ENCODE measurements around the gene IL11.
"Not testable (repeated sequence)": the region's sequence is repeated elsewhere in the genome, so short reads cannot be mapped to it uniquely, and the experiment has no call there.

Gene IL11

DNA sequence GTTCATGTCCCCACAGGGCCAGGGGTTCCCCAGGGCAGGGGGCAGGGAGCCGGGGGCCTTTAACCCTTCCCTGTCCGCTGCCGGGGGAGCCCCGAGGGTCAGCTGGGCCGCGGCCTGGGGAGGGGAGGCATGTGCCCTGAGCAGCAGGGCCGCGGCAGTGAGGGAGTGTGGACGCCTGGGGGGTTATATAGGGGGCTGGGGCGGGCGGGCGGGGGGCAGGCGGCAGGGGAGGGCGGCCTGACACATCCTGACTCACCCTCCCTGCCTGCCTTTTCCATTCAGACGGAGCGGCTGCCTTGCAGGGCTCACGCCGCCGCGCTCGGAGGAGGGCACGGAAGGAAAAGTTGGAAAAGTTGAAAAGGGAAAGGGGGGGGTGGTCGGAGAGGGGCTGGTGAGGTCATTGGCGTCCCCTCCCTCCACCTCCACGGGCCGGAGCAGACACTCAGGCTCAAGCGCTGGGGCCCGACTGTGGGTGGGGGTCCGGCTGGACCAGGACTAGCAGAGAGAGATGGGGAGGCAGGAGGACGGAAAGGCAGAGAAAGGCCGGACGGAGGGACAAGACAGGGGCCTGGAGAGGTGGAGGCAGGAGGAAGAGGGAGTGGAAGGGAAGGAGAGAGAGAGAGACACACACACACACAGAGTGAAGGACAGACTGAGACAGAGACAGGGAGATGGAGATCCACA is at the start of gene IL11:
Gene IL11 (minus strand): TSS at position 159 of the 684 bp plus-strand sequence. CDS start 153 bp downstream, at position 6.
- DNase-seq (ENCODE audit: low read depth) = peak; percentile 51

GRCh38 chr19:55419624-55420236 is 49.5 kb upstream of the IL11 start:
- DNase-seq (ENCODE audit: low read depth) = no peak

DNA sequence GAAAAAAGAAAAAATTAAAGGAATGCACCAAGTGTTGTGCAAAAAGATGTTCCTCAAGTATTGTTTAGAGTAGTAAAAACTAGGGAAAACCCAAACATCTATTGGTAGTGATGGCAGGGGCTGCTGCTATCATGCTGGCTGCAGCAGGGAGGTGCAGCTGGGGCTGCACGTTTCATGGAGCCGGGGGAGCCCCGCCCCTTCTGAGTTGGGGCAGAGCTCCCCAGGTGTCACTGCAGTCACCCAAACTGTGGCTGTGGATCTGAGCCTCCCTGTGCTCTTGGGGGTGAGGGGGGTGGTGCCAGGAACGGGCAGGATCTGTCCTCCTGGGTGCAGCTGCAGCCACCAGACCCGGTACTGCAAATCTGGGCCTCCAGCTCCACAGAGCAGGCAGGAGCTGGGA is 48.8 kb upstream of the IL11 start:
- DNase-seq (ENCODE audit: low read depth) = no peak

GRCh38 chr19:55418185-55418584 is 47.9 kb upstream of the IL11 start:
- DNase-seq (ENCODE audit: low read depth) = peak; percentile 79

DNA sequence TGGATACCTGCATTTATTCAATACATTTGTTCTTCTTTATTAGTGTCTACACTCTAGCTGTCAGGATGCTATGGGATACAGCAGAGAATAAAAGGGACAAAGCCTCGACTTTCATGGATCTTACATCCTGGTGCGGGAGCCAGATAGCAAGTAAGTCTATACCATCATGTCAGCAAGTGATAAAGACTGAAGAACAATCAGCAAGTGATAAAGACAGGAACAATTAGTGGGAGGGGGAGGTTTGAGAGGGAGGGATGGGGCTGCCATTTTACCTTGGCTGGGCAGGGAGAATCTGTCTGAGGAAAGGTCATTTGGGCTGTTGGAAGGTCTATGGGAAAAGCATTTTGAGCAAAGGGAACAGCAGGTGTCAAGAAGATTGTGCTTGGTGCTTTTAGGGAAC is 39.9 kb upstream of the IL11 start:
- no peak for DNase-seq (ENCODE audit: low read depth)

- DNase-seq (ENCODE audit: low read depth) = not testable (repeated sequence)
These were observed 38.9 kb upstream of the IL11 start for GRCh38 chr19:55409179-55409578.

DNA sequence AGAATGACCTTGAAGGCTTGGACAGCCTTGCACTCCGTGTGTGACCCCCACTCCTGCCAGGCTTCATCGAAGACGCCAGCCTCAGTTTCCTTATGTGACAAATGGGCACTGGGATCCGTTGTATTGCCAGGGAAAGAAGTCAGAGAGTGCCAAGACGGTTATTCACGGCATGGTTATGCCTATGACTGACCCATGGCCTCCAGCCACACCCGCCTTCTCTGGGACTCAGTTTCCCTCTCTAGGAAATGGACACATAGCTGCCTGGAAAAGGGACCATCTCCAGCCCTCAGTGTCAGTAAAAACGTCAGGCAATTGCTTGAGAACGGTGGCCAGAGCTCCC is 38.2 kb upstream of the IL11 start:
- DNase-seq (ENCODE audit: low read depth) = no peak

- peak; percentile 100 for DNase-seq (ENCODE audit: low read depth)
These were observed 37.7 kb upstream of the IL11 start for GRCh38 chr19:55407800-55408532.

DNA sequence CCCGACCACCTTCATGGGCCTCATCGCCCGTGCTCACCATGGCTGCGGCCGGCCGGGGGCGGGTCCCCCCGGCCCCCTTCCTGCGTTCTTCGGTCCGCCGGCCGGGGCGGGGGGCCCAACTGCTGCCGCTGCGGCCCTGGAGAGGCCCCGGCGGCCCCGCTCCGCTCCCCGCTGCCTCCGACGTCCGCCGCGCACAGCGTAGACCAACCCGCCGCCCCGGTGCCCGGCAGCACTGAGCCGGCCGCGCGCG is 37.2 kb upstream of the IL11 start, which contains the start of gene UBE2S:
Gene UBE2S (minus strand): TSS at position 239 of the 250 bp plus-strand sequence. CDS start 199 bp downstream, at position 40.
- not testable (repeated sequence) for DNase-seq (ENCODE audit: low read depth)

- DNase-seq (ENCODE audit: low read depth) = peak; percentile 33
These were observed 36.7 kb upstream of the IL11 start for GRCh38 chr19:55406826-55407549.

DNA sequence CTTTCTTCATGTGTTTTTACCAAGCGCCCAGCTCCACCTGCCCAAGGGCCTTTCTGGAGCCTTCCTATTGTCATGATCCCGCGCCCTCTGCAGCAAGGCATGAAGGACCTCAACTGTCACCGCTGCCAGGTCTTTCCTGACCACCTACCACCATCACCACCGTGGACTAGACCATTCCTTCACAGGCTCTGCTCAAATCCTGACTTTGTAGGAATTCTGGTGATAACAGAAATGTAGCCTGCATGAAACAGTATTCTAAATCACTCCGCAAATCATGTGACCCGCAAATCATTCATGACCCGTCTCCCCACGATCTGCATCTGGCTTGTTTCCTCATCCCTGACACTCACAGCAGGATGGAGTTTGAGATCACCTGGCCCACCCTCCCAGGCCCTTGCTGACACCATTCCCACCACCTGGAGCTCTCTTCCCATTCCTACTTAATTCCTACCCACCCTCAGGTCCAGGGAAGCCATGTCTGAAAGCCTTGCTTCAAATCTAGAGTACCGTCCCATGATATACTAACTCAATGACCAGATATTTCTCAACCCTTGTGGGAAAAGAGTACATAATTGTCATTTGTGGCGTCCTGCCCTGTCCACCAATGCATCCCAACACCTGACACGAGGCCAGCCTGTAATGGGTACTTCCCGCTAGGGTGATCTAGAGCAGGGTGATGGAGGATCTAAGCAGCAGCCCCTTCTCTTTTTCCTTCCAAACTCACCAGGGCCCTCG is 36.0 kb upstream of the IL11 start:
- DNase-seq (ENCODE audit: low read depth) = no peak

GRCh38 chr19:55405638-55406037 is 35.4 kb upstream of the IL11 start:
- DNase-seq (ENCODE audit: low read depth) = no peak

GRCh38 chr19:55402509-55402908 is 32.2 kb upstream of the IL11 start:
- DNase-seq (ENCODE audit: low read depth) = no peak

DNA sequence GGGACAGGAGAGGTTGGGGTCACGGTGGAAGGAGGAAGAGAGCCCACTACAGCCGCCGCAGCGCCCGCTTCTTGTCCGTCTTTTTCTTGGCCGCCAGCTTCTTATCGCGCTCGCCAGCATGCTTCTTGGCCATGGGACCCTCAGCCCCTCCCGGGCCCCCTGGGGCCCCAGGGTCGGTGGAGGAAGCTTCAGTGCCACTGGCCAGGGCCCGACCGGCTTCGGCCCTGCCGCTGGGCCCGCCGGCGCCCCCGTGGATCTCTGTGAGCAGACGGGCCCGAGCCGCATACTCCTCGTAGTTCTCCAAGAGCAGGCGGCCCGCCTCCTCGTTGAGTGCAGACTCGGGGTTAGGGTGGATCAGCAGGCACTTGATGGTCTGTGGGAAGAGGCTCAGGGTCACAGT is 31.1 kb upstream of the IL11 start:
- not testable (repeated sequence) for DNase-seq (ENCODE audit: low read depth)

GRCh38 chr19:55400281-55401087 is 30.2 kb upstream of the IL11 start:
- no peak for DNase-seq (ENCODE audit: low read depth)

DNA sequence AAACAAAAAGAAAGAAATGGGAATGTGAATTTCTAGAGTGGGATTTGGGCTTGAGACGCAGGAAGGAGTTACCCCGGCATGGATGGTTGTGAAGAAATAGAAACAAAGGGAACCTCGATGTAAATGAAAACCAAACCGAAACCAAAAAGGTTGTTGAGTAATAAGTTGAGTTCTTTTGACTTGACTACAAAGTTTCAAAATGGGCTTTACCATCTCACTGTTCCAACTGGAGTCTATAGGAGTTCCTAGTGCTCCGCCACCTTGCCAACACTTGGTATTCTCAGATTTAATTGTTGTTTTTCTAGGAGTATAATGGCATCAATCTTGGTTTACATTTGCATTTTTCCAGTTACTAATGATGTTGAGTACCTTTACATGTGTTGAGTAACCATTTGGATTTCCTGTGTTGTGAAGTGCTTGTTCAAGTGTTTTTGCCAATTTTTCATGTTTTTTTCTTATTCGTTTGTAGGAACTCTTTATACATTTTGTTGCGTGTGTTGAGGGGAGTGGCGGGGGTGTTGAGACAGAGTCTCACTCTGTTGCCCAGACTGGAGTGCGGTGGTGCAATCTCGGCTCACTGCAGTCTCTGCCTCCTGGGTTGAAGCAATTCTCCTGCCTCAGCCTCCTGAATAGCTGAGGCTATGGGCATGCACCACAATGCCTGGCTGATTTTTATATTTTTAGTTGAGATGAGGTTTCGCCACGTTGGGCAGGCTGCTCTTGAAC is 28.1 kb upstream of the IL11 start:
- DNase-seq (ENCODE audit: low read depth) = no peak

DNA sequence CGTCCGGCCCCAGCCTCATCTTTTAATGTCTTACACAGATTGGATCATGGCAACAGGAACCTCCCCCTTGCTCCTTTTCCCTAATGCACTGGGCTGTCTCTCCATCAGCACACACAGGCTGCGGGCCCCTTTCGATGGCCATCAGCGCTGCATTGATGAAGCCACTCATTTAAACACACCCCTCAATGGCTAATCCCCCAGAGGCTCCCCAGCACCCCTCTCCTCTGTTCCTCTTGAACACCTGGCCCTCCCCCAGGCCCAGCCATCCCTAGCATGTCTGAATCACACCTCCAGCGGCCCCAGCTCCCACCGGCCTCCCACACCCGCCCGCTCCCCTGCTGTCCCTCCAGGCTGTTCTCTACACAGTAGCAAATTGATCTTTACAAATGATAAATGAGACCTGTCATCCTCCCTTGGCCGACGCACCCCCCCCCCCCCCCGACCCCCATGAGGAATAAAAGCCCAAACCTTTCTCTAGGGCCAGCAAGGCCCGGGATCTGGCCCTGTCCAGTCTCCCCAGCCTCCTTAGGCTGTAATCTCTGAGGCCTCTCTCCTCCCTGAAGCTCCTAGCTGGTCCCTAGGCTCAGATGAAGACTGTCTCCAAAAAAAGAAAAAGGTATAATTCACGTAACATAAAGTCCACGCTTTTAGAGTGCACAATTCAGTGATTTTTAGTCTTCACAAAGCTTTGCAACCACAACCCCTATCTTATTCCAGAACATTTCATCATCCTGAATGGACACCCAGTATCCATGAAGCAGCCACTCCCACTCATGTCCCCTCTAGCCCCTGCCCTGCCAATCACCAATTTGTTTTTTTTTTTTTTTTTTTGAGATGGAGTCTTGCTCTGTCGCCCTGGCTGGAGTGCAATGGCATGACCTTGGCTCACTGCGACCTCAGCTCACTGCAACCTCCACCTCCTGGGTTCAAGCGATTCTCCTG is 22.8 kb upstream of the IL11 start:
- peak; percentile 31 for DNase-seq (ENCODE audit: low read depth)

GRCh38 chr19:55391702-55392615 is 21.7 kb upstream of the IL11 start:
- peak; percentile 62 for DNase-seq (ENCODE audit: low read depth)

Data from amniotic epithelial cell (primary cell).